ENCODE measurements around the gene PCLO. TPM values are rescaled to one million over a fixed set of nuclear protein-coding genes. Genes with fewer than 3 reads are reported as not detected.

PCLO gene
- total RNA-seq, 1 experiment from 2014 or later = 4.1 TPM

- ChIA-PET POLR2A (no interaction called here), CTCF (no interaction called here)
- Mint-ChIP-seq H3K4me1 (ENCODE audit: low read depth, unreplicated experiment) (no peaks in the 10 kb centered on the region), H3K9me3 (ENCODE audit: unreplicated experiment) (no peaks in the 10 kb centered on the region), H3K27me3 (ENCODE audit: insufficient read depth, unreplicated experiment) (peaks cover 3% of the 10 kb centered on the region), H3K4me3 (ENCODE audit: unreplicated experiment) (no peak overlapping the region), H3K36me3 (ENCODE audit: insufficient read depth, unreplicated experiment) (no peaks in the 10 kb centered on the region), H3K27ac (ENCODE audit: unreplicated experiment) (no peak overlapping the region)
- no peaks in the 10 kb centered on the region for H3K4me1 ChIP-seq
- no peaks in the 10 kb centered on the region for H3K9me3 ChIP-seq
- no peak for TF ChIP-seq CTCF (IDR thresholded peaks at IDR 0.05; ENCODE audit: insufficient read depth in 1 of 2, low read depth in 1 of 2, low read length in 1 of 2, severe bottlenecking in 1 of 2, unreplicated experiment in 1 of 2)
- BruUV-seq (replicated peaks) = no TSS peak
- H3K36me3 ChIP-seq (ENCODE audit: control insufficient read depth, insufficient read depth, low read length) = no peaks in the 10 kb centered on the region
- no peak for DNase-seq
- no peaks in the 10 kb centered on the region for H3K27me3 ChIP-seq (replicated peaks; ENCODE audit: control insufficient read depth, insufficient read depth, low read length)
- intact Hi-C loops (cut with micrococcal nuclease; ENCODE audit: unreplicated experiment) = no loop called here
- H3K4me3 ChIP-seq (ENCODE audit: low read depth, low read length) = no peak overlapping the region
Observed at GRCh38 chr7:82959528-82959927, 203.2 kb downstream of the PCLO start.

GRCh38 chr7:82957521-82957920 is 205.2 kb downstream of the PCLO start:
- CTCF ChIA-PET = no interaction called here
- Mint-ChIP-seq H3K36me3 (ENCODE audit: insufficient read depth, unreplicated experiment) (no peaks in the 10 kb centered on the region), H3K4me3 (ENCODE audit: unreplicated experiment) (no peak overlapping the region), H3K27me3 (ENCODE audit: insufficient read depth, unreplicated experiment) (peaks cover 3% of the 10 kb centered on the region), H3K9me3 (ENCODE audit: unreplicated experiment) (no peaks in the 10 kb centered on the region), H3K27ac (ENCODE audit: unreplicated experiment) (no peak overlapping the region), H3K4me1 (ENCODE audit: low read depth, unreplicated experiment) (no peaks in the 10 kb centered on the region)
- POLR2A ChIA-PET = no interaction called here
- BruUV-seq (replicated peaks) = no TSS peak
- no peaks in the 10 kb centered on the region for H3K36me3 ChIP-seq (ENCODE audit: control insufficient read depth, insufficient read depth, low read length)
- no peak overlapping the region for H3K4me3 ChIP-seq (ENCODE audit: low read depth, low read length)
- intact Hi-C loops (cut with micrococcal nuclease; ENCODE audit: unreplicated experiment) = no loop called here
- no peaks in the 10 kb centered on the region for H3K27me3 ChIP-seq (replicated peaks; ENCODE audit: control insufficient read depth, insufficient read depth, low read length)
- no peak for DNase-seq
- H3K9me3 ChIP-seq = no peaks in the 10 kb centered on the region
- H3K4me1 ChIP-seq = no peaks in the 10 kb centered on the region
- no peak for TF ChIP-seq CTCF (IDR thresholded peaks at IDR 0.05; ENCODE audit: insufficient read depth in 1 of 2, low read depth in 1 of 2, low read length in 1 of 2, severe bottlenecking in 1 of 2, unreplicated experiment in 1 of 2)

GRCh38 chr7:82953324-82954027 is 209.2 kb downstream of the PCLO start:
- peaks cover 3% of the 10 kb centered on the region for H3K27me3 Mint-ChIP-seq (ENCODE audit: insufficient read depth, unreplicated experiment)
- ChIA-PET CTCF (no interaction called here), POLR2A (no interaction called here)
- H3K36me3 Mint-ChIP-seq (ENCODE audit: insufficient read depth, unreplicated experiment) = no peaks in the 10 kb centered on the region
- Histone ChIP-seq H3K36me3 (ENCODE audit: control insufficient read depth, insufficient read depth, low read length) (no peaks in the 10 kb centered on the region), H3K9me3 (no peaks in the 10 kb centered on the region), H3K4me3 (ENCODE audit: low read depth, low read length) (no peak overlapping the region), H3K4me1 (no peaks in the 10 kb centered on the region), H3K27me3 (replicated peaks; ENCODE audit: control insufficient read depth, insufficient read depth, low read length) (no peaks in the 10 kb centered on the region; the same call in 1 of the 2 replicates)
- TF ChIP-seq CTCF (IDR thresholded peaks at IDR 0.05; ENCODE audit: insufficient read depth in 1 of 2, low read depth in 1 of 2, low read length in 1 of 2, severe bottlenecking in 1 of 2, unreplicated experiment in 1 of 2) = no peak
- H3K4me3 Mint-ChIP-seq (ENCODE audit: unreplicated experiment) = no peak overlapping the region
- no peaks in the 10 kb centered on the region for H3K4me1 Mint-ChIP-seq (ENCODE audit: low read depth, unreplicated experiment)
- no peak overlapping the region for H3K27ac Mint-ChIP-seq (ENCODE audit: unreplicated experiment)
- H3K9me3 Mint-ChIP-seq (ENCODE audit: unreplicated experiment) = no peaks in the 10 kb centered on the region
- intact Hi-C loops (cut with micrococcal nuclease; ENCODE audit: unreplicated experiment) = no loop called here
- no TSS peak for BruUV-seq (replicated peaks)
- no peak for DNase-seq

All from Caco-2 (cell line).